HCT116 (cell line): Measurements from ENCODE around the gene MTHFSD.

Experiments used
- POLR2A ChIP-seq: IDR thresholded peaks from 2 replicates; pipeline ENCODE4 v1.7.0; 2011; ENCODE audit warnings: borderline replicate concordance; ENCODE audit not compliant: insufficient read depth, insufficient read length; ENCODE audit errors: extremely low read depth
- TCF7L2 ChIP-seq: IDR thresholded peaks from 2 replicates; pipeline ENCODE4 v1.7.0; 2011; ENCODE audit warnings: borderline replicate concordance, inconsistent platforms; ENCODE audit not compliant: insufficient read depth, insufficient read length; ENCODE audit errors: extremely low read depth
- TF ChIP-seq, protein P1 (sequence below): IDR thresholded peaks from 2 replicates; pipeline ENCODE4 v1.6.1; 2012

DNA sequence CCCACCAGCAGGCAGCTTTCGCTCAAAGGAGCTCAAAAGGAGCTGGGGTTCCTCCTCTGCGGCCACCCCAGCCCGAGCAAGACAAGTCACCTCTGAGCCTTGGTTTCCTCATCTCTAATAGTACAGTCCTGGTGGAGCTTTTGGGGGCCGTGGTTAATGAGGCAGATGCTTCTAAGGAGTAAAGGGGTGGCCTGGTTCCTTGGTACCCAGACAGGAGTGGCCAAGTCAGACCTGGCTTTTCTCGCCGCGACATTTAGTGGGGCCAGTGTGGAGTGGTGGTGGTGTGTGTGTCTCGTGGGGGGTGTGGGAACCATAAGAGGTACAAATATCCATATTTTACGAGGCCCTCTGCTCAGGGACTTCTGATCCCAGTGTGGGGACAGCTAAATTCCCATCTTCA lies 38.0 kb downstream of the MTHFSD start:
- TF ChIP-seq, protein P1, sequence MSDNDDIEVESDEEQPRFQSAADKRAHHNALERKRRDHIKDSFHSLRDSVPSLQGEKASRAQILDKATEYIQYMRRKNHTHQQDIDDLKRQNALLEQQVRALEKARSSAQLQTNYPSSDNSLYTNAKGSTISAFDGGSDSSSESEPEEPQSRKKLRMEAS, result no peak
- TF ChIP-seq POLR2A, result no peak
- no peak for TF ChIP-seq TCF7L2
